ENCODE measurements around the gene NOP56. TPM values are rescaled to one million over a fixed set of nuclear protein-coding genes. Genes with fewer than 3 reads are reported as not detected.
A peak's percentile ranks its signal among the peaks of the same experiment; 100 is the strongest.
"Not testable (repeated sequence)": the region's sequence is repeated elsewhere in the genome, so short reads cannot be mapped to it uniquely, and the experiment has no call there.

Gene NOP56
- total RNA-seq, 1 experiment from 2014 or later: 365 TPM

GRCh38 chr20:2640899-2641298, 11.5 kb upstream of the NOP56 start:
- no peak for DNase-seq (ENCODE audit: low spot score)

DNA sequence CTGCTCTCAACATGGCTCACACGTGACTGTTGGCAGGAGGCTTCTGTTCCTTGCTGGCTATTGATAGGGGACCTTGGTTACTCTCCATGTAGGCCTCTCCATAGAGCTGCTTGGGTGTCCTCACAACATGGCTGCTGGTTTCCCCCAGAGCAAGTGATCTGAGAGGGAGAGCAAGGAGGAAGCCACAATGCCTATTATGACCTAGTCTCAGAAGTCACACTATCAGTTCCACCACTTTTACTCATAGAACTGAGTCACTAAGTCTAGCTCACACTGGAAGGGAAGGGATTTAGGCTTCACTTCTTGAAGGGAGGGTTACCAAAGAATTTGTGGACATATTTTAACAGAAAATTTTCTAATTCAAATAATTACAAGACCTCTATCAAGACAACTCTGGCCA, 8.7 kb upstream of the NOP56 start:
- no peak for DNase-seq (ENCODE audit: low spot score)

DNA sequence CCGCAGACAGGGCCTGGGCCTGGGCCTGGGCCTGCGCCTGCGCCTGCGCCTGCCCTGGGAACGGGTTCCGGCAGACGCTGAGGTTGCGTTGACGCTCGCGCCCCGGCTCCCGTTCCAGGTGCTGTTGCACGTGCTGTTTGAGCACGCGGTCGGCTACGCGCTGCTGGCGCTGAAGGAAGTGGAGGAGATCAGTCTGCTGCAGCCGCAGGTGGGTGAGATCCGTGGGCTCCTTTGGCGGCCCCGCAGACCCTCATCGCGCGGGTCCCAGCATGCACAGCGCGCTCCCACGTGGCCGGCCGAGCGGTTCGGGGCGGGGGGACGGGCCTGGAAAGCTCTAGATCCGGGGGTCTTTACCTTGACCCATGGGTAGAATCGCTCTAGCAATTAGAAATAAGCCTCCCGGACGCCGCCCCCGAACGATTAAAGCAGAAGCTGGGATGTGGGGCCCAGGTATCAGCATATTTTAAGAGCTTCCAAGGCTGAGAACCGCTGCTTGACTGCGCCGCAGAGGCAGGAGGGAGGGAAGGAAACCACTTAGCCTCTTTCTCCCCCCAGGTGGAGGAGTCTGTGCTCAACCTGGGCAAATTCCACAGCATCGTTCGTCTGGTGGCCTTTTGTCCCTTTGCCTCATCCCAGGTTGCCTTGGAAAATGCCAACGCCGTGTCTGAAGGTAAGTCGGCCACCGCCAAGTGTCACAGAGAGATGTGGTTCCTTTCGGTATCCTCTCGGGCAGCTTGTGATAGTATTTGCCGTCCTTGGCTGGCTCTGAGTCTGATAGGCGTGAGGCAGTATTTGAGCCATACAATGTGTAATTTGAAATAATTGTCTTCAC, 508 bp downstream of the NOP56 start:
- peak; percentile 18 for DNase-seq (ENCODE audit: low spot score)

- DNase-seq (ENCODE audit: low spot score): no peak
Measured at GRCh38 chr20:2653556-2654383, 1.3 kb downstream of the NOP56 start.

DNA sequence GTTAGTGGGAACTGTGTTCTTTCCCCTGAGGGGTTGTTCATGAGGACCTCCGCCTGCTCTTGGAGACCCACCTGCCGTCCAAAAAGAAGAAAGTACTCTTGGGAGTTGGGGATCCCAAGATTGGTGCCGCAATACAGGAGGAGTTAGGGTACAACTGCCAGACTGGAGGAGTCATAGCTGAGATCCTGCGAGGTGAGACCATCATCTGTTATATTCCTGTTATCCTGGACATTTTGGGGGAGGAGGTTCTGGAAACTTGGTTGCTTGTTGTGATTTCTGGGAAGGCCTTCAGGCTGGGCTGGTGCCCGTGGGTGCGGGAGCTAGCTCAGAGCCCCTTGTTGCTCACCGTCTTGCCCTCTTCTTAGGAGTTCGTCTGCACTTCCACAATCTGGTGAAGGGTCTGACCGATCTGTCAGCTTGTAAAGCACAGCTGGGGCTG, 2.0 kb downstream of the NOP56 start:
- no peak for DNase-seq (ENCODE audit: low spot score)

DNA sequence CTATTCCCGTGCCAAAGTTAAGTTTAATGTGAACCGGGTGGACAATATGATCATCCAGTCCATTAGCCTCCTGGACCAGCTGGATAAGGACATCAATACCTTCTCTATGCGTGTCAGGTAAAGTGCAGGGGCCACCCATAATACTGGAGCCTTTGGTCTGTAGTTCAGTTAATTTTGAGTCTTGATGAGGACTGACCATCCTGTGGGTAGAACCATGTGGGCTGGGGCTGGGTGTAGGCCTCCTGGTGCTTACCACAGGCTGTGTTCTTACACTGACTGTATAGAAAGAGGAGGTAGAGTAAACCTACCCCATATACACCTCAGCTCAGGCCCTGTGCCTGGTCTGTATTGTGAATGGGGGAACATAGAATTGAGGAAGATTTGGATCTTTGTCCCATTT, 2.4 kb downstream of the NOP56 start:
- DNase-seq (ENCODE audit: low spot score): no peak

GRCh38 chr20:2655331-2656116, 3.1 kb downstream of the NOP56 start:
- no peak for DNase-seq (ENCODE audit: low spot score)

- DNase-seq (ENCODE audit: low spot score): no peak
Measured at GRCh38 chr20:2656471-2657117, 4.2 kb downstream of the NOP56 start.

- DNase-seq (ENCODE audit: low spot score): no peak
Measured at GRCh38 chr20:2657241-2657640, 4.8 kb downstream of the NOP56 start.

GRCh38 chr20:2657674-2658073, 5.2 kb downstream of the NOP56 start:
- no peak for DNase-seq (ENCODE audit: low spot score)

- DNase-seq (ENCODE audit: low spot score): peak; percentile 28
Measured at GRCh38 chr20:2658414-2659354, 6.3 kb downstream of the NOP56 start.

- DNase-seq (ENCODE audit: low spot score): no peak
Measured at GRCh38 chr20:2659547-2659946, 7.1 kb downstream of the NOP56 start.

GRCh38 chr20:2663364-2663886, 11.0 kb downstream of the NOP56 start:
- DNase-seq (ENCODE audit: low spot score): no peak

DNA sequence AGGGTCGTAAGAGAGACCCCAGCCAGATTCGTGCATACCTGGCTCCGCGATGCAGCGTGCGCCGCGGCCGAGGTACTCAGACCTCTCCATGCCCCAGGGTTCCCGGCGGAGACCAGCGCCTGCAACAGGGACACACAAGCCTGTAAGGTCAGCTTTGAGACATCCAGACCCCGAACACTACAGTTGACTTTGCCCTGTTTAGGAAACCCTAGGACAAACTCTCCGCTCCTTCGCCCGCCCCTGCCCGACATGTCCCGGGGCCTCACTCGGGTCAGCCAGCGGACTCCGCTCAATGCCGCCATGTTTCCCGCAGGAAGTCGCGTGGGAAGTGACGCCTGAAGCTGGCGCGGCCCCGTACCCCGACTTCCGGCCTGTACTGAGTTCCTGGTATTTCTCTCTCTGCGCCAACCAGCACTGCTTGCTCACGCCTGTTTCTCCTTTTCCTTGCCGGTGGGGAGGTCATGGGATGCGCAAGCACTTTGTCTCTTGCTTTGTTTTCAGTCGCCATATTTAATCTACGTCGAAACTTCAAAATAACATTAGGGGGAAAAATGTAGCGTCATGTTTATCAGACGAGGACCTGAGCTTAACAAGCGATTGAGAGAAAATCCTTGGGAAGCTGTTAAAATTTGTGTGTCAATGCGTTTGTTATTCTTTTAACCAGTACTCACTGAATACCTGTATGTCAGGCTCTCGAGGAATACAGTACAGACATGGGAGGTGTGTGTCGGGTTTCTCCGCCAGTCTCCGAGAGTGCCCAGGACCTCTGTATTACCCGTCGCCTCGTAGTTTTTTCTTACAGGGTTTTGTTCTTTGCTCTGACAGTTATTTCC, 11.7 kb downstream of the NOP56 start, which contains the start of gene IDH3B:
TSS of gene IDH3B (minus strand) at position 330 of the 833 bp plus-strand sequence. CDS start at position 302, 28 bp downstream.
- peak; percentile 83 for DNase-seq (ENCODE audit: low spot score)

GRCh38 chr20:2671977-2672376, 19.5 kb downstream of the NOP56 start:
- no peak for DNase-seq (ENCODE audit: low spot score)

DNA sequence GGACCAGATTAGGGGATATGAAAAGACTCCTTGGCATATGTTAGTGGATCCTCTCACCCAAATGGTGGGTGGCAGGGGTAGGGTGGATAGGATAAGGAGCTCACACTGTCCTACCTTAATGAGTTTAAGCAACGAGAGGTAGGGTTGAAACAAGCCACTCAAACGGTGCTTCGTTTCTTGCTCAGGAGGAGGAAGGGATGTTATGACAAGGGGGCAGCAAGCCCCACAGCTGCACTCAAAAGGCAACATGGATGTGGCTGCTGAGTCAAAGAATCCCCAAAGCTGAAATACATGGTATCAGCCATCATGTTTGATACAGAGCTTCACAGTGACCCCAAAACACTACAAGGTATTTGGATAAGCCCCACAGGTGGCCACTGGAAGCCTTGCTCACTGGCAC, 20.0 kb downstream of the NOP56 start:
- no peak for DNase-seq (ENCODE audit: low spot score)

DNA sequence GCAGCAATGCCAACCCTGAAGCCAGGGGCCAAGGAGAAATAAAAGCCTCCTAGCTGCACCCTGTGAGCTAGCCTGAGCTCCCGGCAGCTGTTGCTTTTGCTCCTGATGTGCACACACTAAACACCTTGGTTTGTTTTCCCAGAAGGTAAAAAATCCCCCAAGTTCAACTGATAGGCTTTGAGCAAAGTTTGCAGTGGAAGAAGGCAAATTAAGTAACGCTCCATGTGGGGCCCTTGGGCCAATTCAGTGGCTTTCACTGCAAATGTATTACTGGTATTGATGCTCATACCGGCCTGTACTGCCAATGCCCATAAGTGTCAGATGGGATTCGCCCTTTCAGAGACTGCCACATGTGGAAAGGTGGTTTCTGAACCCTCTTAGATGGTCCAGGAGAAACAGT, 21.0 kb downstream of the NOP56 start:
- no peak for DNase-seq (ENCODE audit: low spot score)

DNA sequence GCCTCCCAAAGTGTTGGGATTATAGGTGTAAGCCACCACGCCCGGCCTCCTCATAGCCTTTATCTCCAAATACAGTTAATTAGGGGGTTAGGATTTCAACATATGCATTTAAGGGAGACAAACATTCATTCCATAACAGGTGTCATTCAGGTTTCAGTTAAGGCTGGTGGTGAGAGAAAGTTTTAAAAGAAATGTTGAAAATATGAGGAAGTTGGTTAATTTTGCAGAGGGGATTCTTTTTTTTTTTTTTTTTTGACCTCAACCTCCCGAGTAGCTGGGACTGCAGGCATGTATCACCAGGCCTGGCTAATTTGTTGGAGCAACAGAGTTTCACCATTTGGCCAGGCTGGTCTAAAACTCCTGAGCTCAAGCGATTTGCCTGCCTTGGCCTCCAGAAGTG, 27.6 kb downstream of the NOP56 start:
- no peak for DNase-seq (ENCODE audit: low spot score)

DNA sequence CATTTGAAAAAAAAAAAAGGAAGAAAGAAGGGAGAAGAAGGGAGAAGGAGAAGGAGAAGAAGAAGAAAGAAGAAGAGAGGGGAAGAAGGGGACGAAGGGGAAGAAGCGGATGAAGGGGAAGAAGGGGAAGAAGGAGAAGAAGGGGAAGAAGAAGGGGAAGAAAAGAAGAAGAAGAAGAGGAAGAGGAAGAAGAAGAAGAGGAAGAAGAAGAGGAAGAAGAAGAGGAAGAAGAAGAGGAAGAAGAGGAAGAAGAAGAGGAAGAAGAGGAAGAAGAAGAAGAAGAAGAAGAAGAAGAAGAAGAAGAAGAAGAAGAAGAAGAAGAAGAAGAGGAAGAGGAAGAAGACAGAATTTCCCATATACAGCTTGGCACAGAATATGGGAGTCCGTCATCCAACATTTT, 29.6 kb downstream of the NOP56 start:
- not testable (repeated sequence) for DNase-seq (ENCODE audit: low spot score)

Data from HT-29 (cell line).